ENCODE measurements around the gene CHN2. TPM values are rescaled to one million over a fixed set of nuclear protein-coding genes. Genes with fewer than 3 reads are reported as not detected.

The CHN2 gene
- total RNA-seq, 1 experiment from 2014 or later = 61.2 TPM

DNA sequence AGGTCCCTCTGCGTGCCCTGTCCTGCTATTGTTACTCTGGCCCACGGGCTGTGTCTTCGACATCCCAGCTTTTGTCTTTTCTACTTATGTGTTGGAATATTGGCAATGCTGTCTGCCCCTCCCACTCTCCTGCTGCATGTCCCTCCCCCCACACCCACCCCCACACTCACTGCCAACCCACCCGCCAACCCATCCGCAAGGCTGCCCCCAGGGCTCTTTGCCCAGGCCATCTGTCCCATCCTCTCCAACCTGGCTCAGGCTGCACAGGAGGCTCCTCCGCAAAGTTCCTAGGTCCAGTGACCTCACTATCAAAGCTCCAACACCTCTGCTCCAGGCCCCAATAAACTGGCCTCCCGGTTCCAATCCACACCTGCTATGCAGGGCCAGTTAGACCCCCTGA, 202.0 kb downstream of the CHN2 start:
- POLR2A ChIA-PET (ENCODE audit: low non-redundant PET) = interaction anchor here (0.6 kb wide), 1 partner anchor 22 kb away, joined by 15 read pairs; no protein-coding TSS in a partner anchor
- peaks cover 29% of the 10 kb centered on the region for H3K4me1 ChIP-seq (ENCODE audit: insufficient read depth, low read length, poor library complexity, severe bottlenecking)
- no peaks in the 10 kb centered on the region for H3K27me3 ChIP-seq (replicated peaks; ENCODE audit: insufficient read depth, low read depth, low read length, poor library complexity)
- H3K36me3 ChIP-seq (ENCODE audit: insufficient read depth, low read length, poor library complexity, severe bottlenecking) = peaks cover 27% of the 10 kb centered on the region
- intact Hi-C loops (cut with micrococcal nuclease; ENCODE audit: unreplicated experiment) = no loop called here
- H3K9me3 ChIP-seq (ENCODE audit: low read depth, low read length, poor library complexity, severe bottlenecking) = no peaks in the 10 kb centered on the region
- CTCF ChIA-PET = interaction anchor here (0.6 kb wide), 1 partner anchor 401 kb away, joined by 7 read pairs; no protein-coding TSS in a partner anchor
- DNase-seq (ENCODE audit: low spot score) = no peak
- H3K27ac ChIP-seq (ENCODE audit: low read depth, low read length, poor library complexity, severe bottlenecking) = no peak overlapping the region
- no peak for TF ChIP-seq EZH2 (IDR thresholded peaks at IDR 0.05; ENCODE audit: borderline replicate concordance, low read depth, low read length, poor library complexity, severe bottlenecking)
- TF ChIP-seq, protein P1, sequence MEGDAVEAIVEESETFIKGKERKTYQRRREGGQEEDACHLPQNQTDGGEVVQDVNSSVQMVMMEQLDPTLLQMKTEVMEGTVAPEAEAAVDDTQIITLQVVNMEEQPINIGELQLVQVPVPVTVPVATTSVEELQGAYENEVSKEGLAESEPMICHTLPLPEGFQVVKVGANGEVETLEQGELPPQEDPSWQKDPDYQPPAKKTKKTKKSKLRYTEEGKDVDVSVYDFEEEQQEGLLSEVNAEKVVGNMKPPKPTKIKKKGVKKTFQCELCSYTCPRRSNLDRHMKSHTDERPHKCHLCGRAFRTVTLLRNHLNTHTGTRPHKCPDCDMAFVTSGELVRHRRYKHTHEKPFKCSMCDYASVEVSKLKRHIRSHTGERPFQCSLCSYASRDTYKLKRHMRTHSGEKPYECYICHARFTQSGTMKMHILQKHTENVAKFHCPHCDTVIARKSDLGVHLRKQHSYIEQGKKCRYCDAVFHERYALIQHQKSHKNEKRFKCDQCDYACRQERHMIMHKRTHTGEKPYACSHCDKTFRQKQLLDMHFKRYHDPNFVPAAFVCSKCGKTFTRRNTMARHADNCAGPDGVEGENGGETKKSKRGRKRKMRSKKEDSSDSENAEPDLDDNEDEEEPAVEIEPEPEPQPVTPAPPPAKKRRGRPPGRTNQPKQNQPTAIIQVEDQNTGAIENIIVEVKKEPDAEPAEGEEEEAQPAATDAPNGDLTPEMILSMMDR (conservative IDR thresholded peaks at IDR 0.05; ENCODE audit: low read depth, low read length) = no peak
- no peak overlapping the region for H3K4me3 ChIP-seq (ENCODE audit: low read depth, low read length, poor library complexity, severe bottlenecking)
- no TSS peak for BruUV-seq (replicated peaks)

DNA sequence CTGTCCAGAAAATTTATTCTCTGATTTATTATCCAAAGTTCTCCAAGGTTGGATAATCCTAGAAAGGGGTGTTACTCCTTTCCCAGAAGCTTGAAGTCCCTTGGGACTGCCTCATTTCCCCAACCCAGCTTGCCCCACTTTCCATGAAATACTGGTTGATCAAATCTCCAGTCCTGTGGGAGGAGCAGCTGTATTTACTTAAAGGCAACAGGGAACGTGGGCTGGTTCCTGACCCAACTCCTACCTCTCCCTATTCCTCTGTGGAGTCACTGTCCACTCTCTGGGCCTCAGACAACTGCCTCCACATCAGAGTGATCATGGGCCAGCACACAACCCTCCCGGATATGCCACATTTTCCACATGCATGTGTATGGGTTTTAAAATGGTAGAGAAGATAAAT, 202.8 kb downstream of the CHN2 start:
- intact Hi-C loops (cut with micrococcal nuclease; ENCODE audit: unreplicated experiment) = no loop called here
- ChIA-PET POLR2A (ENCODE audit: low non-redundant PET) (no interaction called here), CTCF (no interaction called here)
- no peak overlapping the region for H3K27ac ChIP-seq (ENCODE audit: low read depth, low read length, poor library complexity, severe bottlenecking)
- DNase-seq (ENCODE audit: low spot score) = no peak
- TF ChIP-seq, protein P1 (conservative IDR thresholded peaks at IDR 0.05; ENCODE audit: low read depth, low read length) = no peak
- no peak for TF ChIP-seq EZH2 (IDR thresholded peaks at IDR 0.05; ENCODE audit: borderline replicate concordance, low read depth, low read length, poor library complexity, severe bottlenecking)
- H3K9me3 ChIP-seq (ENCODE audit: low read depth, low read length, poor library complexity, severe bottlenecking) = no peaks in the 10 kb centered on the region
- peaks cover 27% of the 10 kb centered on the region for H3K36me3 ChIP-seq (ENCODE audit: insufficient read depth, low read length, poor library complexity, severe bottlenecking)
- BruUV-seq (replicated peaks) = no TSS peak
- H3K4me1 ChIP-seq (ENCODE audit: insufficient read depth, low read length, poor library complexity, severe bottlenecking) = peaks cover 22% of the 10 kb centered on the region
- no peaks in the 10 kb centered on the region for H3K27me3 ChIP-seq (replicated peaks; ENCODE audit: insufficient read depth, low read depth, low read length, poor library complexity)
- no peak overlapping the region for H3K4me3 ChIP-seq (ENCODE audit: low read depth, low read length, poor library complexity, severe bottlenecking)

DNA sequence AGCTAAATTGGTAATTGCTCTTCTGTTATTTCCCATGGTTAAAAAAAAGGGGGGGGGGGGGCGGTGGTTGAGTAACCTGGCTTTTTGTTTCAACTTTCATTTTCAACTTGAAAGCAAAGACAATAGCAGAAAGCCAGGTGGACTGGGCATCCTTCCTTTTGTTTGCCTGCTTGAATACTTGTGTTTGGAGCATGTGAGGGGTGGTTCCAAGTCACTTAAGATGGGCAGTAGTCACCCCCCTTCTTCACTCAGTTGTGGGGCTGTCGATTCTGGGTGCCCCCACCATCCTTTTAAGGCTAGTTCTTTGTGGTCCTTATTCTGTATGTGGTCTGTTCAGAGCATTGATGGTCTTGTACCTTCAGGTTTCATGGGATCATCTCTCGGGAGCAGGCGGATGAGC, 203.4 kb downstream of the CHN2 start:
- peaks cover 27% of the 10 kb centered on the region for H3K36me3 ChIP-seq (ENCODE audit: insufficient read depth, low read length, poor library complexity, severe bottlenecking)
- peaks cover 16% of the 10 kb centered on the region for H3K4me1 ChIP-seq (ENCODE audit: insufficient read depth, low read length, poor library complexity, severe bottlenecking)
- intact Hi-C loops (cut with micrococcal nuclease; ENCODE audit: unreplicated experiment) = no loop called here
- no peak overlapping the region for H3K4me3 ChIP-seq (ENCODE audit: low read depth, low read length, poor library complexity, severe bottlenecking)
- ChIA-PET CTCF (no interaction called here), POLR2A (ENCODE audit: low non-redundant PET) (interaction anchor here (0.6 kb wide), 1 partner anchor 11 kb away, joined by 3 read pairs; no protein-coding TSS in a partner anchor)
- TF ChIP-seq, protein P1 (conservative IDR thresholded peaks at IDR 0.05; ENCODE audit: low read depth, low read length) = no peak
- TF ChIP-seq EZH2 (IDR thresholded peaks at IDR 0.05; ENCODE audit: borderline replicate concordance, low read depth, low read length, poor library complexity, severe bottlenecking) = no peak
- H3K27ac ChIP-seq (ENCODE audit: low read depth, low read length, poor library complexity, severe bottlenecking) = no peak overlapping the region
- no peaks in the 10 kb centered on the region for H3K27me3 ChIP-seq (replicated peaks; ENCODE audit: insufficient read depth, low read depth, low read length, poor library complexity)
- no peak for DNase-seq (ENCODE audit: low spot score)
- H3K9me3 ChIP-seq (ENCODE audit: low read depth, low read length, poor library complexity, severe bottlenecking) = no peaks in the 10 kb centered on the region
- BruUV-seq (replicated peaks) = no TSS peak

All from A673 (cell line).